ENCODE measurements around the gene CNIH2. TPM values are rescaled to one million over a fixed set of nuclear protein-coding genes. Genes with fewer than 3 reads are reported as not detected.

Gene CNIH2
- total RNA-seq, 1 experiment from 2014 or later = 1.4 TPM

GRCh38 chr11:66231561-66231960 is 46.4 kb upstream of the CNIH2 start:
- peaks cover 47% of the 10 kb centered on the region for H3K36me3 Mint-ChIP-seq (ENCODE audit: insufficient read depth, unreplicated experiment)

GRCh38 chr11:66232769-66233168 is 45.2 kb upstream of the CNIH2 start:
- Mint-ChIP-seq H3K9me3 (ENCODE audit: unreplicated experiment) (no peaks in the 10 kb centered on the region), H3K4me3 (ENCODE audit: unreplicated experiment) (no peak overlapping the region), H3K27me3 (ENCODE audit: insufficient read depth, unreplicated experiment) (no peaks in the 10 kb centered on the region), H3K36me3 (ENCODE audit: insufficient read depth, unreplicated experiment) (peaks cover 55% of the 10 kb centered on the region), H3K27ac (ENCODE audit: low read depth, unreplicated experiment) (no peak overlapping the region), H3K4me1 (ENCODE audit: insufficient read depth, unreplicated experiment) (no peaks in the 10 kb centered on the region)
- intact Hi-C loops (cut with micrococcal nuclease) = no loop called here
- ChIA-PET POLR2A (no interaction called here), CTCF (interaction anchor here (0.7 to 1.1 kb wide), 3 partner anchors 12 to 169 kb away, joined by 3 to 7 read pairs (median 3); no protein-coding TSS in a partner anchor)
- TF ChIP-seq, protein P1, sequence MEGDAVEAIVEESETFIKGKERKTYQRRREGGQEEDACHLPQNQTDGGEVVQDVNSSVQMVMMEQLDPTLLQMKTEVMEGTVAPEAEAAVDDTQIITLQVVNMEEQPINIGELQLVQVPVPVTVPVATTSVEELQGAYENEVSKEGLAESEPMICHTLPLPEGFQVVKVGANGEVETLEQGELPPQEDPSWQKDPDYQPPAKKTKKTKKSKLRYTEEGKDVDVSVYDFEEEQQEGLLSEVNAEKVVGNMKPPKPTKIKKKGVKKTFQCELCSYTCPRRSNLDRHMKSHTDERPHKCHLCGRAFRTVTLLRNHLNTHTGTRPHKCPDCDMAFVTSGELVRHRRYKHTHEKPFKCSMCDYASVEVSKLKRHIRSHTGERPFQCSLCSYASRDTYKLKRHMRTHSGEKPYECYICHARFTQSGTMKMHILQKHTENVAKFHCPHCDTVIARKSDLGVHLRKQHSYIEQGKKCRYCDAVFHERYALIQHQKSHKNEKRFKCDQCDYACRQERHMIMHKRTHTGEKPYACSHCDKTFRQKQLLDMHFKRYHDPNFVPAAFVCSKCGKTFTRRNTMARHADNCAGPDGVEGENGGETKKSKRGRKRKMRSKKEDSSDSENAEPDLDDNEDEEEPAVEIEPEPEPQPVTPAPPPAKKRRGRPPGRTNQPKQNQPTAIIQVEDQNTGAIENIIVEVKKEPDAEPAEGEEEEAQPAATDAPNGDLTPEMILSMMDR (IDR thresholded peaks at IDR 0.05; ENCODE audit: unreplicated experiment) = no peak
- no TSS peak for BruUV-seq (replicated peaks)
- no peak for DNase-seq (ENCODE audit: unreplicated experiment)

More at GRCh38 chr11:66231561-66231960, 46.4 kb upstream of the CNIH2 start:
- no peak overlapping the region for H3K27ac Mint-ChIP-seq (ENCODE audit: low read depth, unreplicated experiment)
- intact Hi-C loops (cut with micrococcal nuclease) = no loop called here
- no peaks in the 10 kb centered on the region for H3K4me1 Mint-ChIP-seq (ENCODE audit: insufficient read depth, unreplicated experiment)
- DNase-seq (ENCODE audit: unreplicated experiment) = no peak
- no TSS peak for BruUV-seq (replicated peaks)
- H3K4me3 Mint-ChIP-seq (ENCODE audit: unreplicated experiment) = no peak overlapping the region
- CTCF ChIA-PET = no interaction called here
- POLR2A ChIA-PET = no interaction called here
- TF ChIP-seq, protein P1 (IDR thresholded peaks at IDR 0.05; ENCODE audit: unreplicated experiment) = no peak
- no peaks in the 10 kb centered on the region for H3K9me3 Mint-ChIP-seq (ENCODE audit: unreplicated experiment)
- H3K27me3 Mint-ChIP-seq (ENCODE audit: insufficient read depth, unreplicated experiment) = no peaks in the 10 kb centered on the region

DNA sequence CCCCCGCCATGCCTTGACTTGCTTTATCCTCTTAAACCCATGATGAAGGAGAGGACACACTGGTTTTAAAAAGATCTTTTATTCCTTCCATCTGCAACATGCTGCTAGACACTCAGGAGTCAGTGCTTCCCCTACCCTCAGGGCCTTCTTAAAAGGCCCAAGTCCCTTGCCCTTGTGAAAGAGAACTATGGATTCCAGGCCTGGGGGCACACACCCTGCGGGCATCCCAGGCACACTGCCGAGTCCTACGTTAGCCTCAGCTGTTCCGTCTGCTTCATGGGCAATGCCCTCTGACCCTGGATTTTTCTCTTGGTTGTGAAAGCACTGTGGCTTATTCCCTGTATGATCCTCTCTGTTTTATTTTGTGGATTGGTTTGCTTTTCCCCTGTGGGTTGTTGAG is 44.7 kb upstream of the CNIH2 start:
- Mint-ChIP-seq H3K36me3 (ENCODE audit: insufficient read depth, unreplicated experiment) (peaks cover 54% of the 10 kb centered on the region), H3K9me3 (ENCODE audit: unreplicated experiment) (no peaks in the 10 kb centered on the region), H3K4me3 (ENCODE audit: unreplicated experiment) (no peak overlapping the region), H3K27ac (ENCODE audit: low read depth, unreplicated experiment) (no peak overlapping the region), H3K4me1 (ENCODE audit: insufficient read depth, unreplicated experiment) (no peaks in the 10 kb centered on the region), H3K27me3 (ENCODE audit: insufficient read depth, unreplicated experiment) (no peaks in the 10 kb centered on the region)
- CTCF ChIA-PET = no interaction called here
- POLR2A ChIA-PET = no interaction called here
- TF ChIP-seq, protein P1 (IDR thresholded peaks at IDR 0.05; ENCODE audit: unreplicated experiment) = no peak
- intact Hi-C loops (cut with micrococcal nuclease) = no loop called here
- no TSS peak for BruUV-seq (replicated peaks)
- DNase-seq (ENCODE audit: unreplicated experiment) = no peak

GRCh38 chr11:66235141-66235540 is 42.8 kb upstream of the CNIH2 start:
- POLR2A ChIA-PET = no interaction called here
- Mint-ChIP-seq H3K4me1 (ENCODE audit: insufficient read depth, unreplicated experiment) (no peaks in the 10 kb centered on the region), H3K9me3 (ENCODE audit: unreplicated experiment) (no peaks in the 10 kb centered on the region), H3K27me3 (ENCODE audit: insufficient read depth, unreplicated experiment) (no peaks in the 10 kb centered on the region), H3K4me3 (ENCODE audit: unreplicated experiment) (no peak overlapping the region), H3K36me3 (ENCODE audit: insufficient read depth, unreplicated experiment) (peaks cover 58% of the 10 kb centered on the region), H3K27ac (ENCODE audit: low read depth, unreplicated experiment) (no peak overlapping the region)
- DNase-seq (ENCODE audit: unreplicated experiment) = no peak
- no TSS peak for BruUV-seq (replicated peaks)
- TF ChIP-seq, protein P1 (IDR thresholded peaks at IDR 0.05; ENCODE audit: unreplicated experiment) = no peak
- intact Hi-C loops (cut with micrococcal nuclease) = no loop called here
- CTCF ChIA-PET = interaction anchor here (0.9 to 4.6 kb wide), 2 partner anchors 11 to 12 kb away, joined by 5 to 22 read pairs; no protein-coding TSS in a partner anchor
